ENCODE measurements around the gene RAB22A.
"Not testable (repeated sequence)": the region's sequence is repeated elsewhere in the genome, so short reads cannot be mapped to it uniquely, and the experiment has no call there.

The RAB22A gene

DNA sequence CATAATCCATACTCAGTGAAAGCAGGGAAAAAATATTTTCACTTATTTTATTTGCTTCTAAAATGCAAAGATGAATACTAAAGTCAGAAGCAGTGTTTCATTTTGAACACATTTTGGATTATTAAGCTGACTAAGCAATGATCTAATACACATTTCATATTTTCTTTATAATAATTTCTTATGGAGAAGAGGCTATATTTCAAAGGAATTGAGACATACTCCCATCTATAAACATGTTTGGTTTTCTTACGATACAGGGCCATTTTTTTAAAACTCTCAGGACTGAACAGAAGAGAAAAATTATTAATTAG, 52.6 kb downstream of the RAB22A start:
- Histone ChIP-seq H3K36me3 (ENCODE audit: control insufficient read depth in 5 of 5, insufficient read depth in 5 of 5, low read length in 5 of 5) (peaks cover 13 to 45% (median 28%) of the 10 kb centered on the region in 5 donors), H3K9me3 (ENCODE audit: control insufficient read depth in 5 of 5, low read length in 5 of 5) (no peaks in the 10 kb centered on the region), H3K27me3 (ENCODE audit: control insufficient read depth in 5 of 5, insufficient read depth in 4 of 5, low read length in 5 of 5) (no peaks in the 10 kb centered on the region), H3K9ac (ENCODE audit: low read length in 5 of 5) (no peak overlapping the region), H3K4me3 (ENCODE audit: low read depth in 1 of 5, low read length in 5 of 5) (no peak overlapping the region), H3K27ac (ENCODE audit: low read depth, low read length) (no peak overlapping the region), H3K4me1 (ENCODE audit: control insufficient read depth in 5 of 5, insufficient read depth in 5 of 5, low read length in 5 of 5) (peaks cover 0 to 16% (median 8%) of the 10 kb centered on the region in 5 donors)

GRCh38 chr20:58362970-58363369, 53.5 kb downstream of the RAB22A start:
- H3K27me3 ChIP-seq (ENCODE audit: control insufficient read depth in 5 of 5, insufficient read depth in 4 of 5, low read length in 5 of 5), result no peaks in the 10 kb centered on the region
- peaks cover 12 to 45% (median 27%) of the 10 kb centered on the region in 5 donors for H3K36me3 ChIP-seq (ENCODE audit: control insufficient read depth in 5 of 5, insufficient read depth in 5 of 5, low read length in 5 of 5)
- H3K9me3 ChIP-seq (ENCODE audit: control insufficient read depth in 5 of 5, low read length in 5 of 5), result no peaks in the 10 kb centered on the region
- H3K4me1 ChIP-seq (ENCODE audit: control insufficient read depth in 5 of 5, insufficient read depth in 5 of 5, low read length in 5 of 5), result peaks cover 0 to 16% (median 8%) of the 10 kb centered on the region in 5 donors
- no peak overlapping the region for H3K9ac ChIP-seq (ENCODE audit: low read length in 5 of 5)
- no peak overlapping the region for H3K27ac ChIP-seq (ENCODE audit: low read depth, low read length)
- no peak overlapping the region for H3K4me3 ChIP-seq (ENCODE audit: low read depth in 1 of 5, low read length in 5 of 5)

GRCh38 chr20:58366866-58367265, 57.4 kb downstream of the RAB22A start:
- Histone ChIP-seq H3K9me3 (ENCODE audit: control insufficient read depth in 5 of 5, low read length in 5 of 5) (no peaks in the 10 kb centered on the region), H3K9ac (ENCODE audit: low read length in 5 of 5) (no peak overlapping the region), H3K27ac (ENCODE audit: low read depth, low read length) (no peak overlapping the region), H3K4me1 (ENCODE audit: control insufficient read depth in 5 of 5, insufficient read depth in 5 of 5, low read length in 5 of 5) (peaks cover 0 to 10% (median 0%) of the 10 kb centered on the region in 5 donors), H3K4me3 (ENCODE audit: low read depth in 1 of 5, low read length in 5 of 5) (no peak overlapping the region), H3K27me3 (ENCODE audit: control insufficient read depth in 5 of 5, insufficient read depth in 4 of 5, low read length in 5 of 5) (no peaks in the 10 kb centered on the region), H3K36me3 (ENCODE audit: control insufficient read depth in 5 of 5, insufficient read depth in 5 of 5, low read length in 5 of 5) (peaks cover 0 to 30% (median 15%) of the 10 kb centered on the region in 5 donors)

DNA sequence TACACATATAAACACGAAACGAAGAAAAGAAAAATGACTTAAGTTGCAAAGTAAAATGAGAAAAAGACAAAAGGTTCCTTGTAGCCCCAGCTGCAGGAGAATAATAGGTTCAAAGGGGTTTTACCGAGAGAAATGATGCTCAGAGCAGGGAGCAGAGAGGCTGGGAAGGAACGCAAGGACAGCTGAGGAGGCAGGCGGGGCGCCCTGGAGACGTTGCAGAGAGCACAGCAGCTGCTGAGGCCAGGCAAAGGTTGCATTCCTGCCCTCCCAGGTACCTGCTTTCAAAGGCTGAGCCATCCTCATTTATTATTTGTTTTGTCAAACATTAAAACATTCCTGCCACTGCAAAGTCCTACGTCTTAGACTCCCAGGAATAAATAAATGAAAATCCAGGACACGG, 63.3 kb downstream of the RAB22A start:
- no peak overlapping the region for H3K9ac ChIP-seq (ENCODE audit: low read length in 5 of 5)
- peaks cover 0 to 5% (median 0%) of the 10 kb centered on the region in 5 donors for H3K27me3 ChIP-seq (ENCODE audit: control insufficient read depth in 5 of 5, insufficient read depth in 4 of 5, low read length in 5 of 5)
- H3K36me3 ChIP-seq (ENCODE audit: control insufficient read depth in 5 of 5, insufficient read depth in 5 of 5, low read length in 5 of 5), result peaks cover 0 to 5% (median 2%) of the 10 kb centered on the region in 5 donors
- no peaks in the 10 kb centered on the region for H3K9me3 ChIP-seq (ENCODE audit: control insufficient read depth in 5 of 5, low read length in 5 of 5)
- no peak overlapping the region for H3K27ac ChIP-seq (ENCODE audit: low read depth, low read length)
- H3K4me3 ChIP-seq (ENCODE audit: low read depth in 1 of 5, low read length in 5 of 5), result no peak overlapping the region
- H3K4me1 ChIP-seq (ENCODE audit: control insufficient read depth in 5 of 5, insufficient read depth in 5 of 5, low read length in 5 of 5), result no peaks in the 10 kb centered on the region

DNA sequence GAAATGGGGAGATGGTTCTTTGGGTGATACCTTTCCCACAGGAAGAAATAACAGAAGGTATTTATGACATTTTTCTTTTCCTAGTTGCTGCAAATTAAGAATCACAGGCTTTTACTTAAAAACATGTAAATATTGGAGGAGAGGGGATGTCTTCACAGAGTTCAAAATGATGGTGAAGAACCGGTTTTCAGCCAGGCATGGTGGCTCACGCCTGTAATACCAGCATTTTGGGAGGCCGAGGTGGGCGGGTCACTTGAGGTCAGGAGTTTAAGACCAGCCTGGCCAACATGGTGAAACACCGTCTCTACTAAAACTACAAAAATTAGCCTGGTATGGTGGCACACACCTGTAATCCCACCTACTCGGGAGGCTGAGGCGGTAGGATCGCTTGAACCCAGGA, 63.8 kb downstream of the RAB22A start:
- H3K36me3 ChIP-seq (ENCODE audit: control insufficient read depth in 5 of 5, insufficient read depth in 5 of 5, low read length in 5 of 5), result not testable (repeated sequence)

DNA sequence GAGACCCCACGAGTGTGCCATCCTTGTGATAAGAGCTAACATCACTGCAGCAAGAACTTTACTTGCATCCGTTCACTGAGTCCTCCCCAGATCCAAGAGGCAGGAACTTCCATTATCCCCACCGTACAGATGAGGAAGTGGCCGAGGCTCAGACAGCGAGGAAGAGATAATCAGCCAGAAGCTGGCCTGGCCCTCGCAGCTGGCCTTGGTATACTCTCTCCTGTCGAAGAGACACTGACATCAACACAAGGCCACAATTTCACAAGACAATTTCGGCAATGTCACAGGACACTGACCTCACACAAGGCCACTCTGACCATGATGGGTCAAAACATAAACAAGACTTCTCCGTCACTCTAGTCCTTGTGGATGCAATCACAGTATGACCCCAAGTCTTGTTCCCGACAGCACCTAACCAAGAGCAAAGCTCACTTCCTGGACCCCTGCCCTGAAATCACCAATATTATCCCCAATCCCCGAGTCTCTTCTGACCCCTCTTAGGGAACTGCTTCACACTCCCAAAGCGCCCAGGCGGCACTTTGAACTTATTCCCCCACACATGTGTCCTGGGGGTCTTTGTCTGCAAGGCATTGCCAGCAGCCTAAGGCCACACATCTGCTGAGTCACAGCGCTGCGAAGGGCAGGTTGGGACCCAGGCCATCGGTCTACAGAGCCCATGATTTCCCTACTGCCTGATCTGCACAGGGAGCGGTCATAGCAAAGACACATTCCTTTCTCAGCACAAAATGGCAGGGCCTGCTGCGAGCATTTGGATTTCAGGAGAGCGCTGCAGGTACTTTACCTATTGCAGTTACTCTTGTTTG, 64.7 kb downstream of the RAB22A start:
- peaks cover 0 to 10% (median 0%) of the 10 kb centered on the region in 5 donors for H3K27me3 ChIP-seq (ENCODE audit: control insufficient read depth in 5 of 5, insufficient read depth in 4 of 5, low read length in 5 of 5)
- no peaks in the 10 kb centered on the region for H3K9me3 ChIP-seq (ENCODE audit: control insufficient read depth in 5 of 5, low read length in 5 of 5)
- no peak overlapping the region for H3K4me3 ChIP-seq (ENCODE audit: low read depth in 1 of 5, low read length in 5 of 5)
- H3K36me3 ChIP-seq (ENCODE audit: control insufficient read depth in 5 of 5, insufficient read depth in 5 of 5, low read length in 5 of 5), result no peaks in the 10 kb centered on the region
- no peak overlapping the region for H3K27ac ChIP-seq (ENCODE audit: low read depth, low read length)
- H3K4me1 ChIP-seq (ENCODE audit: control insufficient read depth in 5 of 5, insufficient read depth in 5 of 5, low read length in 5 of 5), result no peaks in the 10 kb centered on the region
- no peak overlapping the region for H3K9ac ChIP-seq (ENCODE audit: low read length in 5 of 5)

More for the DNA sequence above, 63.8 kb downstream of the RAB22A start:
- not testable (repeated sequence) for H3K9me3 ChIP-seq (ENCODE audit: control insufficient read depth in 5 of 5, low read length in 5 of 5); H3K27ac ChIP-seq (ENCODE audit: low read depth, low read length); H3K4me3 ChIP-seq (ENCODE audit: low read depth in 1 of 5, low read length in 5 of 5); H3K27me3 ChIP-seq (ENCODE audit: control insufficient read depth in 5 of 5, insufficient read depth in 4 of 5, low read length in 5 of 5); H3K9ac ChIP-seq (ENCODE audit: low read length in 5 of 5); H3K4me1 ChIP-seq (ENCODE audit: control insufficient read depth in 5 of 5, insufficient read depth in 5 of 5, low read length in 5 of 5)

- peaks cover 0 to 13% (median 0%) of the 10 kb centered on the region in 5 donors for H3K27me3 ChIP-seq (ENCODE audit: control insufficient read depth in 5 of 5, insufficient read depth in 4 of 5, low read length in 5 of 5)
- H3K36me3 ChIP-seq (ENCODE audit: control insufficient read depth in 5 of 5, insufficient read depth in 5 of 5, low read length in 5 of 5), result no peaks in the 10 kb centered on the region
- no peak overlapping the region for H3K4me3 ChIP-seq (ENCODE audit: low read depth in 1 of 5, low read length in 5 of 5)
- H3K27ac ChIP-seq (ENCODE audit: low read depth, low read length), result no peak overlapping the region
- H3K4me1 ChIP-seq (ENCODE audit: control insufficient read depth in 5 of 5, insufficient read depth in 5 of 5, low read length in 5 of 5), result no peaks in the 10 kb centered on the region
- no peaks in the 10 kb centered on the region for H3K9me3 ChIP-seq (ENCODE audit: control insufficient read depth in 5 of 5, low read length in 5 of 5)
- H3K9ac ChIP-seq (ENCODE audit: low read length in 5 of 5), result no peak overlapping the region
Measured at GRCh38 chr20:58374906-58375758, 65.6 kb downstream of the RAB22A start.

GRCh38 chr20:58375759-58376352, 66.3 kb downstream of the RAB22A start:
- Histone ChIP-seq H3K27me3 (ENCODE audit: control insufficient read depth in 5 of 5, insufficient read depth in 4 of 5, low read length in 5 of 5) (peaks cover 0 to 13% (median 0%) of the 10 kb centered on the region in 5 donors), H3K4me1 (ENCODE audit: control insufficient read depth in 5 of 5, insufficient read depth in 5 of 5, low read length in 5 of 5) (no peaks in the 10 kb centered on the region)

GRCh38 chr20:58377017-58377416, 67.5 kb downstream of the RAB22A start:
- no peaks in the 10 kb centered on the region for H3K36me3 ChIP-seq (ENCODE audit: control insufficient read depth in 5 of 5, insufficient read depth in 5 of 5, low read length in 5 of 5)
- H3K4me1 ChIP-seq (ENCODE audit: control insufficient read depth in 5 of 5, insufficient read depth in 5 of 5, low read length in 5 of 5), result no peaks in the 10 kb centered on the region
- H3K27ac ChIP-seq (ENCODE audit: low read depth, low read length), result no peak overlapping the region
- H3K9me3 ChIP-seq (ENCODE audit: control insufficient read depth in 5 of 5, low read length in 5 of 5), result peaks cover 0 to 9% (median 0%) of the 10 kb centered on the region in 5 donors
- no peak overlapping the region for H3K4me3 ChIP-seq (ENCODE audit: low read depth in 1 of 5, low read length in 5 of 5)
- no peak overlapping the region for H3K9ac ChIP-seq (ENCODE audit: low read length in 5 of 5)
- peaks cover 0 to 13% (median 0%) of the 10 kb centered on the region in 5 donors for H3K27me3 ChIP-seq (ENCODE audit: control insufficient read depth in 5 of 5, insufficient read depth in 4 of 5, low read length in 5 of 5)

More at GRCh38 chr20:58375759-58376352, 66.3 kb downstream of the RAB22A start:
- H3K36me3 ChIP-seq (ENCODE audit: control insufficient read depth in 5 of 5, insufficient read depth in 5 of 5, low read length in 5 of 5), result no peaks in the 10 kb centered on the region
- H3K9ac ChIP-seq (ENCODE audit: low read length in 5 of 5), result no peak overlapping the region
- H3K4me3 ChIP-seq (ENCODE audit: low read depth in 1 of 5, low read length in 5 of 5), result no peak overlapping the region
- no peaks in the 10 kb centered on the region for H3K9me3 ChIP-seq (ENCODE audit: control insufficient read depth in 5 of 5, low read length in 5 of 5)
- no peak overlapping the region for H3K27ac ChIP-seq (ENCODE audit: low read depth, low read length)
